Ovary (tissue), 3 donors: ENCODE measurements around the gene VAC14.

Source experiments
- CTCF ChIP-seq, 3 donors: fragments of 450-650 bp in 2 of 3; fragments of 200-600 bp in 1 of 3; IDR thresholded peaks; one replicate each; pipeline versions ENCODE4 v1.5.1 to v1.8.0; 2016 to 2022; ENCODE audit warnings: antibody characterized with exemption in 3 of 3, mild to moderate bottlenecking in 1 of 3
- EP300 ChIP-seq: sonication (generic); formaldehyde crosslinking; IDR thresholded peaks from one replicate; pipeline ENCODE4 v1.6.1; 2017; ENCODE audit warnings: antibody characterized with exemption
- POLR2A ChIP-seq: fragments of 450-650 bp; IDR thresholded peaks from one replicate; pipeline ENCODE4 v1.6.1; 2017; ENCODE audit warnings: antibody characterized with exemption, mild to moderate bottlenecking, moderate library complexity
- donor health status: DM: no; HTN: no; CAD: no.

- TF ChIP-seq CTCF (IDR thresholded peaks at IDR 0.05): no peak
- no peak for TF ChIP-seq POLR2A
- TF ChIP-seq EP300: no peak
These were observed 104.6 kb downstream of the VAC14 start for GRCh38 chr16:70696355-70696754.
